ENCODE measurements around the gene ALDH1A3. TPM values are rescaled to one million over a fixed set of nuclear protein-coding genes. Genes with fewer than 3 reads are reported as not detected.

ALDH1A3 gene
- total and polyA plus RNA-seq, 2 of the 13 experiments (the other 11 are each of a cell fraction or from before 2014, with no cell fraction given), result not detected

- TF ChIP-seq ZBTB26 (CRISPR knock-in tag; IDR thresholded peaks at IDR 0.05; ENCODE audit: borderline replicate concordance) (no peak), FOXM1 (CRISPR knock-in tag; IDR thresholded peaks at IDR 0.05) (no peak), NFYC (CRISPR knock-in tag; IDR thresholded peaks at IDR 0.05) (no peak), GPBP1L1 (CRISPR knock-in tag; IDR thresholded peaks at IDR 0.05) (no peak), MYC (CRISPR knock-in tag; IDR thresholded peaks at IDR 0.05; ENCODE audit: borderline replicate concordance) (no peak), ZNF256 (CRISPR knock-in tag; conservative IDR thresholded peaks at IDR 0.05) (no peak), MLX (CRISPR knock-in tag; IDR thresholded peaks at IDR 0.05) (no peak)
Measured at GRCh38 chr15:100944244-100944895, 64.7 kb downstream of the ALDH1A3 start (continued).

GRCh38 chr15:100944986-100945385 lies 65.4 kb downstream of the ALDH1A3 start:
- H3K9me3 ChIP-seq (ENCODE audit: low read length), result no peaks in the 10 kb centered on the region
- H3K79me2 ChIP-seq (ENCODE audit: insufficient read depth, low read length), result no peaks in the 10 kb centered on the region
- POLR2A ChIA-PET, result no interaction called here
- no peaks in the 10 kb centered on the region for H4K20me1 ChIP-seq (ENCODE audit: insufficient read depth, low read length)
- H3K27ac ChIP-seq (ENCODE audit: extremely low read length, insufficient read depth, low read length), result no peak overlapping the region
- DNase-seq (ENCODE audit: low spot score) (no peak), FAIRE-seq (no peak), ATAC-seq (no peak)
- 0% methylated on average over 6 of the region's 6 CpGs for WGBS (ENCODE audit: low lambda C conversion rate)
- H3K27me3 ChIP-seq (ENCODE audit: control insufficient read depth in 1 of 2, insufficient read depth in 2 of 2, low read length in 2 of 2), result peaks cover 1 to 51% of the 10 kb centered on the region in 2 experiments; a peak in 3 of 5 replicates
- intact Hi-C loops (cut with micrococcal nuclease; ENCODE audit: unreplicated experiment) (no loop called here), in situ Hi-C loops (cut with HindIII; ENCODE audit: extremely low pct_ligation_motif_present, low pct_unique_long_range_greater_than_20kb) (no loop called here)
- no peak overlapping the region for H2AFZ ChIP-seq (ENCODE audit: low read length)
- BruUV-seq (replicated peaks), result no TSS peak
- H3K36me3 ChIP-seq (replicated peaks in 1 of 2; ENCODE audit: control insufficient read depth in 1 of 2, insufficient read depth in 2 of 2, low read length in 2 of 2), result no peaks in the 10 kb centered on the region
- no peak overlapping the region for H3K4me2 ChIP-seq (ENCODE audit: low read depth, low read length)
- H3K4me1 ChIP-seq (ENCODE audit: insufficient read depth, low read length), result no peaks in the 10 kb centered on the region
- CTCF ChIA-PET (ENCODE audit: low intra/inter-chr PET ratio, low total read pairs), result no interaction called here
- H3K9ac ChIP-seq (ENCODE audit: insufficient read depth, low read depth, low read length), result no peak overlapping the region
- H3K4me3 ChIP-seq (replicated peaks in 1 of 3; ENCODE audit: insufficient read depth in 1 of 3, low read depth in 2 of 3, low read length in 3 of 3), result no peak overlapping the region
- TF ChIP-seq ZC3H4 (CRISPR knock-in tag; IDR thresholded peaks at IDR 0.05; ENCODE audit: borderline replicate concordance) (no peak), SAFB2 (CRISPR knock-in tag; IDR thresholded peaks at IDR 0.05; ENCODE audit: borderline replicate concordance, low read depth) (no peak), TRIM24 (CRISPR knock-in tag; IDR thresholded peaks at IDR 0.05) (no peak), PLRG1 (conservative IDR thresholded peaks at IDR 0.05) (no peak), ZNF580 (CRISPR knock-in tag; IDR thresholded peaks at IDR 0.05; ENCODE audit: borderline replicate concordance, low read depth) (no peak), ZNF513 (CRISPR knock-in tag; conservative IDR thresholded peaks at IDR 0.05) (no peak), TCF7 (IDR thresholded peaks at IDR 0.05; ENCODE audit: low read depth) (no peak), MBD4 (IDR thresholded peaks at IDR 0.05; ENCODE audit: borderline replicate concordance, low read length) (no peak), TSC22D2 (CRISPR knock-in tag; IDR thresholded peaks at IDR 0.05; ENCODE audit: borderline replicate concordance) (no peak)
